Thyroid gland (tissue), 4 donors: ENCODE measurements around the gene ESM1. TPM values are rescaled to one million over a fixed set of nuclear protein-coding genes. Genes with fewer than 3 reads are reported as not detected.
"Not testable (repeated sequence)": the region's sequence is repeated elsewhere in the genome, so short reads cannot be mapped to it uniquely, and the experiment has no call there.

Source experiments
- DNase-seq, 2 donors: peaks; one replicate each; pipeline ENCODE4 v3.0.0-alpha.2; 2019
- H3K27ac ChIP-seq, 3 donors: fragments of 200-600 bp; sonication (generic); 1 replicate in 2 of 3; 2 replicates in 1 of 3; pipeline ENCODE4 v1.5.1; 2016 to 2019; ENCODE audit warnings: mild to moderate bottlenecking in 1 of 3, moderate library complexity in 1 of 3
- H3K27me3 ChIP-seq: fragments of 200-600 bp; sonication (generic); one replicate; pipeline ENCODE4 v1.5.1; 2019
- H3K36me3 ChIP-seq, 2 donors: fragments of 200-600 bp; sonication (generic); one replicate each; pipeline ENCODE4 v1.5.1; 2016 to 2019
- H3K4me1 ChIP-seq, 2 donors: fragments of 200-600 bp; sonication (generic); one replicate each; pipeline ENCODE4 v1.5.1; 2017 to 2019
- H3K4me3 ChIP-seq, 3 donors: fragments of 200-600 bp; sonication (generic); replicated peaks in 1 of 3; 1 replicate in 2 of 3; 2 replicates in 1 of 3; pipeline ENCODE4 v1.5.1; 2016; ENCODE audit warnings: mild to moderate bottlenecking in 1 of 3
- H3K9me3 ChIP-seq: fragments of 200-600 bp; sonication (generic); one replicate; pipeline ENCODE4 v1.5.1; 2017
- POLR2A ChIP-seq, 2 donors: fragments of 450-650 bp; IDR thresholded peaks; one replicate each; pipeline ENCODE4 v1.6.1; 2017; ENCODE audit warnings: antibody characterized with exemption in 2 of 2, mild to moderate bottlenecking in 2 of 2, moderate library complexity in 1 of 2
- WGBS, 2 donors: methylation state at CpG; one replicate each; pipeline ENCODE4 v1.1.5; 2017; 5-methylcytosine and 5-hydroxymethylcytosine counted together
- intact Hi-C: fragments of 100-400 bp; cut with DNase I; formaldehyde crosslinking; loops from one replicate; pipeline ENCODE4 v1.15.1; 2023
- total RNA-seq, 4 donors: library from RNA; depleted of rRNA; stranded (reverse); fragments of >200 nt; gene quantifications; one replicate each; pipeline ENCODE4 v1.2.3, GENCODE V29; 2016
- TF ChIP-seq, protein P1 (sequence below), 6 experiments: fragments of 200-600 bp in 3 of 6; fragments of 450-650 bp in 3 of 6; sonication (generic) in 3 of 6; IDR thresholded peaks; one replicate each; pipeline ENCODE4 v1.5.1; 2016 to 2019; ENCODE audit warnings: antibody characterized with exemption in 6 of 6, mild to moderate bottlenecking in 2 of 6, inconsistent platforms in 1 of 6, moderate library complexity in 1 of 6

ESM1 gene
- total RNA-seq, 4 donors from 2014 or later: 0.40 to 2.3 TPM; not detected in 2

- WGBS, 2 donors: 80 to 91% methylated on average over 3 of the region's 3 CpGs
- TF ChIP-seq, protein P1, sequence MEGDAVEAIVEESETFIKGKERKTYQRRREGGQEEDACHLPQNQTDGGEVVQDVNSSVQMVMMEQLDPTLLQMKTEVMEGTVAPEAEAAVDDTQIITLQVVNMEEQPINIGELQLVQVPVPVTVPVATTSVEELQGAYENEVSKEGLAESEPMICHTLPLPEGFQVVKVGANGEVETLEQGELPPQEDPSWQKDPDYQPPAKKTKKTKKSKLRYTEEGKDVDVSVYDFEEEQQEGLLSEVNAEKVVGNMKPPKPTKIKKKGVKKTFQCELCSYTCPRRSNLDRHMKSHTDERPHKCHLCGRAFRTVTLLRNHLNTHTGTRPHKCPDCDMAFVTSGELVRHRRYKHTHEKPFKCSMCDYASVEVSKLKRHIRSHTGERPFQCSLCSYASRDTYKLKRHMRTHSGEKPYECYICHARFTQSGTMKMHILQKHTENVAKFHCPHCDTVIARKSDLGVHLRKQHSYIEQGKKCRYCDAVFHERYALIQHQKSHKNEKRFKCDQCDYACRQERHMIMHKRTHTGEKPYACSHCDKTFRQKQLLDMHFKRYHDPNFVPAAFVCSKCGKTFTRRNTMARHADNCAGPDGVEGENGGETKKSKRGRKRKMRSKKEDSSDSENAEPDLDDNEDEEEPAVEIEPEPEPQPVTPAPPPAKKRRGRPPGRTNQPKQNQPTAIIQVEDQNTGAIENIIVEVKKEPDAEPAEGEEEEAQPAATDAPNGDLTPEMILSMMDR (IDR thresholded peaks at IDR 0.05): no peak
- TF ChIP-seq POLR2A (IDR thresholded peaks at IDR 0.05): no peak
- no peaks in the 10 kb centered on the region for H3K27me3 ChIP-seq
- no peak overlapping the region for H3K4me3 ChIP-seq
- H3K4me1 ChIP-seq: no peaks in the 10 kb centered on the region
- H3K27ac ChIP-seq: no peak overlapping the region
- no peaks in the 10 kb centered on the region for H3K9me3 ChIP-seq
- no peaks in the 10 kb centered on the region for H3K36me3 ChIP-seq
- no peak for DNase-seq
- intact Hi-C loops: no loop called here
Measured at GRCh38 chr5:55027595-55027994, 42.2 kb upstream of the ESM1 start.

GRCh38 chr5:55022450-55022849 is 37.1 kb upstream of the ESM1 start:
- Histone ChIP-seq H3K27me3 (no peaks in the 10 kb centered on the region), H3K36me3 (no peaks in the 10 kb centered on the region), H3K4me1 (no peaks in the 10 kb centered on the region), H3K27ac (no peak overlapping the region), H3K9me3 (no peaks in the 10 kb centered on the region), H3K4me3 (no peak overlapping the region)
- TF ChIP-seq, protein P1 (IDR thresholded peaks at IDR 0.05): no peak
- no peak for TF ChIP-seq POLR2A (IDR thresholded peaks at IDR 0.05)
- WGBS, 2 donors: 56 to 93% methylated on average over 2 of the region's 2 CpGs
- intact Hi-C loops: no loop called here
- DNase-seq: no peak

GRCh38 chr5:55021821-55022220 is 36.4 kb upstream of the ESM1 start:
- no peaks in the 10 kb centered on the region for H3K36me3 ChIP-seq
- no peaks in the 10 kb centered on the region for H3K27me3 ChIP-seq
- no peak overlapping the region for H3K4me3 ChIP-seq
- H3K27ac ChIP-seq: no peak overlapping the region
- DNase-seq: no peak
- no peaks in the 10 kb centered on the region for H3K4me1 ChIP-seq
- TF ChIP-seq, protein P1 (IDR thresholded peaks at IDR 0.05): no peak
- no peak for TF ChIP-seq POLR2A (IDR thresholded peaks at IDR 0.05)
- intact Hi-C loops: no loop called here
- WGBS, 2 donors: 68 to 72% methylated on average over 4 of the region's 4 CpGs
- H3K9me3 ChIP-seq: no peaks in the 10 kb centered on the region

DNA sequence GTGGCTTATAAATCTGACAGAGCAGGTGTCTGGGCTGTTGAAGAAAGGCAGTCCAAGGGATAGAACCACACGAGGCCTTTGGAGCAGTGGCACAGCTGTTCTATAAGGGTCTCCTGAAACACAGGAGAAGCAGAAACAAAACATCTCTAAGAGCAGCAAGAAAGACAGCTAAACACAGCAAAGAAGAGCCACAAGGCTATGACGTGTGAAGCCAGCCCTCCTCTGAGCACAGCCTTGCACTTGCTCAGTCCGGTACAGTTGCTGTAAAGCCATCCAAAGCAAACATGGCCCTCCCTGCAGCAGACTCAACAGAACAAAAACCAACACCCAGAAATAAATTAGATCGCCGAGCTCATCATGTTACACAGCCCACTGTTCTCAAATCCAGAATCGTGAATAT is 36.0 kb upstream of the ESM1 start:
- Histone ChIP-seq H3K4me1 (no peaks in the 10 kb centered on the region), H3K27me3 (no peaks in the 10 kb centered on the region), H3K27ac (no peak overlapping the region), H3K9me3 (no peaks in the 10 kb centered on the region), H3K4me3 (no peak overlapping the region), H3K36me3 (no peaks in the 10 kb centered on the region)
- intact Hi-C loops: no loop called here
- DNase-seq: no peak
- WGBS, 2 donors: 53 to 57% methylated on average over 6 of the region's 6 CpGs
- TF ChIP-seq, protein P1 (IDR thresholded peaks at IDR 0.05): no peak

- H3K27ac ChIP-seq, H3K4me3 ChIP-seq, DNase-seq, H3K27me3 ChIP-seq, H3K36me3 ChIP-seq, H3K9me3 ChIP-seq, H3K4me1 ChIP-seq, intact Hi-C loops: not testable (repeated sequence)
- WGBS, 2 donors: 85 to 96% methylated on average over 1 of the region's 1 CpG
Measured at GRCh38 chr5:55010149-55010548, 24.8 kb upstream of the ESM1 start.

DNA sequence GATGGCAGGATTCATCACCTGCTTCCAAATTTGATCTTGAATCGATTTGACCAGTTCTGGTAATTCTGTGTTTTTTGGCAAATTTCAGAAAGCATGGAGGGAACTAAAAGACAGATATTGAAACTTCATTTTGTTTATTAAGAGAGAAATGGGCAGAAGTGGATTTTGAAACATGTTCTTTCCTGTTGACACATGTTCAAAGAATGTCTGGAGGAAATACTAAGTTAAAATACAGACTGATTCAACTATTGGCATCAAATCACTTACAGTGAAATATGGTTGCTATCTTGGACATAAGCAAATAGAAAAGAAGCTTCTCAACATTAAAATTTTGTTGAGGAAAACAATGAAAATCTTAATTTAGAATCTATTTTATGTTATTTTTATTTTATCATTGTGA is 19.3 kb upstream of the ESM1 start:
- H3K4me1 ChIP-seq: no peaks in the 10 kb centered on the region
- H3K4me3 ChIP-seq: no peak overlapping the region
- intact Hi-C loops: no loop called here
- H3K27ac ChIP-seq: no peak overlapping the region
- H3K27me3 ChIP-seq: no peaks in the 10 kb centered on the region
- WGBS, 2 donors: 76 to 86% methylated on average over 1 of the region's 1 CpG
- no peaks in the 10 kb centered on the region for H3K36me3 ChIP-seq
- TF ChIP-seq, protein P1 (IDR thresholded peaks at IDR 0.05): no peak
- no peak for TF ChIP-seq POLR2A (IDR thresholded peaks at IDR 0.05)
- no peak for DNase-seq
- no peaks in the 10 kb centered on the region for H3K9me3 ChIP-seq
